ENCODE results near the gene GALNT13. TPM values are rescaled to one million over a fixed set of nuclear protein-coding genes. Genes with fewer than 3 reads are reported as not detected.

Gene GALNT13
- total RNA-seq, 1 donor from 2014 or later, result 0.13 TPM

DNA sequence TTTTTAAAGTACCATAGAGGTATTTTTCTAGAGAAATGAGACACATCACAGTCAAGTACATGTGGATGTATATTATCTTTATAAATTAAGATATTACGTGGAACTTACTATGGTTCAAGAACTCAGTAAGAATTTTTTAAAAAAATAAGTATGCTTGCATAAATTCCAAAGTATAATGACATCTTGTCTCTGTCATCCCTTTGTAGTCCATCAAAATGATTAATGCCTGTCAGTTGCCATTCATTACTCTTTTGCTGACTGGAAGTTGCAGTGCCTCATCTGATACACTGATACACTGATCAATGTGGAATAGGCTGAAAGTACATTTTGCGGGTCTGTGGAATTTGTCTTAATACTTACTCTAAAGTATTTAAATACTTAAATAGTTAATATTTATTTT, 177.2 kb downstream of the GALNT13 start:
- no peak for DNase-seq (ENCODE audit: extremely low spot score, unreplicated experiment)
- no peaks in the 10 kb centered on the region for H3K27me3 Mint-ChIP-seq (ENCODE audit: unreplicated experiment)
- no peak overlapping the region for H3K27ac Mint-ChIP-seq (ENCODE audit: unreplicated experiment)
- no peaks in the 10 kb centered on the region for H3K9me3 Mint-ChIP-seq (ENCODE audit: unreplicated experiment)
- no peaks in the 10 kb centered on the region for H3K36me3 Mint-ChIP-seq (ENCODE audit: unreplicated experiment)
- TF ChIP-seq, protein P1, sequence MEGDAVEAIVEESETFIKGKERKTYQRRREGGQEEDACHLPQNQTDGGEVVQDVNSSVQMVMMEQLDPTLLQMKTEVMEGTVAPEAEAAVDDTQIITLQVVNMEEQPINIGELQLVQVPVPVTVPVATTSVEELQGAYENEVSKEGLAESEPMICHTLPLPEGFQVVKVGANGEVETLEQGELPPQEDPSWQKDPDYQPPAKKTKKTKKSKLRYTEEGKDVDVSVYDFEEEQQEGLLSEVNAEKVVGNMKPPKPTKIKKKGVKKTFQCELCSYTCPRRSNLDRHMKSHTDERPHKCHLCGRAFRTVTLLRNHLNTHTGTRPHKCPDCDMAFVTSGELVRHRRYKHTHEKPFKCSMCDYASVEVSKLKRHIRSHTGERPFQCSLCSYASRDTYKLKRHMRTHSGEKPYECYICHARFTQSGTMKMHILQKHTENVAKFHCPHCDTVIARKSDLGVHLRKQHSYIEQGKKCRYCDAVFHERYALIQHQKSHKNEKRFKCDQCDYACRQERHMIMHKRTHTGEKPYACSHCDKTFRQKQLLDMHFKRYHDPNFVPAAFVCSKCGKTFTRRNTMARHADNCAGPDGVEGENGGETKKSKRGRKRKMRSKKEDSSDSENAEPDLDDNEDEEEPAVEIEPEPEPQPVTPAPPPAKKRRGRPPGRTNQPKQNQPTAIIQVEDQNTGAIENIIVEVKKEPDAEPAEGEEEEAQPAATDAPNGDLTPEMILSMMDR (IDR thresholded peaks at IDR 0.05), result no peak
- H3K4me3 Mint-ChIP-seq (ENCODE audit: unreplicated experiment), result no peak overlapping the region
- H3K4me1 Mint-ChIP-seq (ENCODE audit: unreplicated experiment), result no peaks in the 10 kb centered on the region

DNA sequence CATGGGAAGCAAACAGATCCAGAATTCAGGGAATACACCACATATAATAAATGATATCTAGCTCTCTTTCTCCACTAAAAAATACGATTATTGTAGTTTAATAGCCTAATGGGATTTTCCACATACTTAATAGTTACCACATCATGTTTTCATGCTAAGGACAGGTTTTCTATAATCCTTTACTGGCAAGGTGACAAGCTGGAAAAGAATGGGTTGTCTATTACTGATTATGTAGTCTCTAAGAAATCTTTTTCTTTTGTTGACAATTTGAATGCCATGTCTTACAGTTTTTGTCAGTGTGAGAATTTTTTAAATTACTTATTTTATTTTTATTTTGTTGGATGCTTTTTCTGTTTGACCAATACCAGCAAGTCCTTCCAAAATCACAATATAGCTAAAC, 177.8 kb downstream of the GALNT13 start:
- no peak for DNase-seq (ENCODE audit: extremely low spot score, unreplicated experiment)
- no peak overlapping the region for H3K27ac Mint-ChIP-seq (ENCODE audit: unreplicated experiment)
- no peaks in the 10 kb centered on the region for H3K27me3 Mint-ChIP-seq (ENCODE audit: unreplicated experiment)
- H3K4me1 Mint-ChIP-seq (ENCODE audit: unreplicated experiment), result no peaks in the 10 kb centered on the region
- no peaks in the 10 kb centered on the region for H3K9me3 Mint-ChIP-seq (ENCODE audit: unreplicated experiment)
- H3K36me3 Mint-ChIP-seq (ENCODE audit: unreplicated experiment), result no peaks in the 10 kb centered on the region
- TF ChIP-seq, protein P1 (IDR thresholded peaks at IDR 0.05), result no peak
- no peak overlapping the region for H3K4me3 Mint-ChIP-seq (ENCODE audit: unreplicated experiment)

DNA sequence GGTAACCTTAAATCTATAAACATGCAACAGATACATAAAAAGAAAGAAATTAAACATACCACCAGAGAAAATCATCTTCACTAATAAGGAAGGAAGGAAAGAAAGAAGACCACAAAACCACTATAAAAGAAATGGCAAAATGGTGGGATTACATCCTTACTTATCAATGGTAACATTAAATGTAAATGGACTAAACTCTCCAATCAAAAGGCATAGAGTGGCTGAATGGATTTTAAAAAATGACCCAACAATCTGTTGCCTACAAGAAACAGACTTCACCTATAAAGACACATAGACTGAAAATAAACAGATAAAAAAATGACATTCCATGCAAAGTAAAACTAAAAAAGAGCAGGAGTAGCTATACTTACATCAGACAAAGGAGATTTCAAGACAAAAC, 195.4 kb downstream of the GALNT13 start:
- DNase-seq (ENCODE audit: extremely low spot score, unreplicated experiment), result no peak
- Mint-ChIP-seq H3K4me3 (ENCODE audit: unreplicated experiment) (no peak overlapping the region), H3K27me3 (ENCODE audit: unreplicated experiment) (no peaks in the 10 kb centered on the region), H3K36me3 (ENCODE audit: unreplicated experiment) (no peaks in the 10 kb centered on the region), H3K4me1 (ENCODE audit: unreplicated experiment) (no peaks in the 10 kb centered on the region), H3K27ac (ENCODE audit: unreplicated experiment) (no peak overlapping the region), H3K9me3 (ENCODE audit: unreplicated experiment) (peaks cover 30% of the 10 kb centered on the region)
- TF ChIP-seq, protein P1 (IDR thresholded peaks at IDR 0.05), result no peak

DNA sequence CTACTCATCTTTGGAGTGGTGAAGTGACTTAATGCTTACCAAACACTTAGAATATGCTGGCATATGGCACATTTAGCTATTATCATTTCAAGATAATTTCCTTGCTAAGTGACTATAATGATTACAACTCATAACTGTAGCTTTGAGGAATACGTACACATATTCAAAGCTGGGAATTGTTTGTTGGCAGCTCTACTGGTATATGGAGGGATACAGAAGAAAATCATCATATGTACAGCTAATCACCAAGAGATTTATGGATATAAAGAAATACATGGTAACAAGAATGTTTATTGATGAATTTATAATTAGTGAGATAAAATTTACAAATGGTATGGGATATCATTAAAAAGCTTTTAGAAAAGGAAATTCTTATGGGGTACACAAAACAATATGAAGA, 207.2 kb downstream of the GALNT13 start:
- no peak for DNase-seq (ENCODE audit: extremely low spot score, unreplicated experiment)
- Mint-ChIP-seq H3K4me1 (ENCODE audit: unreplicated experiment) (no peaks in the 10 kb centered on the region), H3K4me3 (ENCODE audit: unreplicated experiment) (no peak overlapping the region), H3K27me3 (ENCODE audit: unreplicated experiment) (no peaks in the 10 kb centered on the region), H3K9me3 (ENCODE audit: unreplicated experiment) (no peaks in the 10 kb centered on the region), H3K36me3 (ENCODE audit: unreplicated experiment) (no peaks in the 10 kb centered on the region), H3K27ac (ENCODE audit: unreplicated experiment) (no peak overlapping the region)
- TF ChIP-seq, protein P1 (IDR thresholded peaks at IDR 0.05), result no peak

DNA sequence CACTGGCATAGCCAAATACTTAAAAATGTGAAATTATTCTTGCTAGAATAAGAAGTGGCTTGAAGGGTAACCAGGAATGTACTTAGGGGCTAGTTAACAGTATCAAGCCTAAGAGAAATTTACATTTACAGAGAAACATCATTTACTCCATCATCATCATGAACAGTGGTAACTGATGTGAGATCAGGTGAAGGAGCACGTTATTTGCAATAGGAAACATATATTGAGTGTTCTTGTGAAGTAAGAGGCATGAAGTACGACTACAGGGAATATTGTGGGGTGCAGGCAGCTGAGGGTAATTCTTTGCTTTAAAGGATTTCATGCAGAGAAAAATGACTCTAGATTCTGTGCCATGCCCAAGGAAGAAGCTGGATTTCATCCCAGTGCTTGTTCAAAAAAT, 220.8 kb downstream of the GALNT13 start:
- Mint-ChIP-seq H3K9me3 (ENCODE audit: unreplicated experiment) (no peaks in the 10 kb centered on the region), H3K4me1 (ENCODE audit: unreplicated experiment) (no peaks in the 10 kb centered on the region)

More for the DNA sequence above, 220.8 kb downstream of the GALNT13 start:
- H3K27ac Mint-ChIP-seq (ENCODE audit: unreplicated experiment), result no peak overlapping the region
- TF ChIP-seq, protein P1 (IDR thresholded peaks at IDR 0.05), result no peak
- no peak for DNase-seq (ENCODE audit: extremely low spot score, unreplicated experiment)
- no peaks in the 10 kb centered on the region for H3K36me3 Mint-ChIP-seq (ENCODE audit: unreplicated experiment)
- H3K27me3 Mint-ChIP-seq (ENCODE audit: unreplicated experiment), result no peaks in the 10 kb centered on the region
- no peak overlapping the region for H3K4me3 Mint-ChIP-seq (ENCODE audit: unreplicated experiment)
